GM12865 (cell line): Measurements from ENCODE around the gene CRYBB3.

Source experiments
- DNase-seq: peaks from one replicate; pipeline ENCODE4 v3.0.0; 2010; ENCODE audit warnings: low read depth
- H3K4me3 ChIP-seq: 2 replicates; pipeline ENCODE4 v1.5.1; 2011; ENCODE audit warnings: mild to moderate bottlenecking, low read depth, low read length, control low read depth
- CTCF ChIP-seq: IDR thresholded peaks from 2 replicates; pipeline ENCODE4 v1.5.1; 2011; ENCODE audit warnings: low read length, control low read depth, low read depth, inconsistent platforms; ENCODE audit not compliant: insufficient read depth; ENCODE audit errors: missing control alignments

The CRYBB3 gene

GRCh38 chr22:25161017-25161915 lies 38.4 kb upstream of the CRYBB3 start:
- no peak for TF ChIP-seq CTCF

GRCh38 chr22:25161916-25162530 lies 37.6 kb upstream of the CRYBB3 start:
- no peak overlapping the region for H3K4me3 ChIP-seq
- no peak for DNase-seq
- TF ChIP-seq CTCF: no peak

More at GRCh38 chr22:25161017-25161915, 38.4 kb upstream of the CRYBB3 start:
- H3K4me3 ChIP-seq: no peak overlapping the region
- DNase-seq: no peak

- TF ChIP-seq CTCF: no peak
- H3K4me3 ChIP-seq: no peak overlapping the region
- DNase-seq: no peak
These were observed 37.1 kb upstream of the CRYBB3 start for GRCh38 chr22:25162561-25162960.

- no peak for DNase-seq
- no peak for TF ChIP-seq CTCF
- no peak overlapping the region for H3K4me3 ChIP-seq
These were observed 33.9 kb upstream of the CRYBB3 start for GRCh38 chr22:25165785-25166184.

- no peak for TF ChIP-seq CTCF
- no peak overlapping the region for H3K4me3 ChIP-seq
- no peak for DNase-seq
These were observed 33.2 kb upstream of the CRYBB3 start for GRCh38 chr22:25166266-25167040.

GRCh38 chr22:25167082-25167481 lies 32.6 kb upstream of the CRYBB3 start:
- H3K4me3 ChIP-seq: no peak overlapping the region
- TF ChIP-seq CTCF: no peak
- DNase-seq: no peak
